ENCODE data around the gene NPLOC4.

DNA sequence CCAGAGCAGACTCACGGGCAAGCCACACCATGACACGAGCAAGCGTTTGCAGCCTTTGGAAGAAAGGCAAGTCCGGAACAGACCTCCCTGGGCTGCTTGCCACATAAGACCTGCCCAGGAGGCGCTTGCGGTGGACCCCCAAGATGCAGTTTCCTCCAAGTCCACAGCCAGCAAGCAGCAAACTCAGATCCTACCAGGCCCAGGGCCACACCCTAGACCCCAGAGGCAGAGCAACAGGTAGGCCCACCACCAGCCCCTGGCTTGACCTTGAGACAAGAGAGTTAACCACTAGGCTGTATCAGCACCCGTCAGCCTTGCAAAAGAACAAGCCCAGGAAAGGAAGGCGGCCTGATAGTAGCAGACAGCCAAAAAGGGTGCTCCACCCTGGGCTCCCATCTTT lies 87.1 kb downstream of the NPLOC4 start:
- TF ChIP-seq EZH2 (IDR thresholded peaks at IDR 0.05; ENCODE audit: borderline replicate concordance, insufficient read depth, low read depth, low read length, poor library complexity, severe bottlenecking) = no peak
- TF ChIP-seq, protein P1, sequence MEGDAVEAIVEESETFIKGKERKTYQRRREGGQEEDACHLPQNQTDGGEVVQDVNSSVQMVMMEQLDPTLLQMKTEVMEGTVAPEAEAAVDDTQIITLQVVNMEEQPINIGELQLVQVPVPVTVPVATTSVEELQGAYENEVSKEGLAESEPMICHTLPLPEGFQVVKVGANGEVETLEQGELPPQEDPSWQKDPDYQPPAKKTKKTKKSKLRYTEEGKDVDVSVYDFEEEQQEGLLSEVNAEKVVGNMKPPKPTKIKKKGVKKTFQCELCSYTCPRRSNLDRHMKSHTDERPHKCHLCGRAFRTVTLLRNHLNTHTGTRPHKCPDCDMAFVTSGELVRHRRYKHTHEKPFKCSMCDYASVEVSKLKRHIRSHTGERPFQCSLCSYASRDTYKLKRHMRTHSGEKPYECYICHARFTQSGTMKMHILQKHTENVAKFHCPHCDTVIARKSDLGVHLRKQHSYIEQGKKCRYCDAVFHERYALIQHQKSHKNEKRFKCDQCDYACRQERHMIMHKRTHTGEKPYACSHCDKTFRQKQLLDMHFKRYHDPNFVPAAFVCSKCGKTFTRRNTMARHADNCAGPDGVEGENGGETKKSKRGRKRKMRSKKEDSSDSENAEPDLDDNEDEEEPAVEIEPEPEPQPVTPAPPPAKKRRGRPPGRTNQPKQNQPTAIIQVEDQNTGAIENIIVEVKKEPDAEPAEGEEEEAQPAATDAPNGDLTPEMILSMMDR (IDR thresholded peaks at IDR 0.05) = no peak
